Measurements from ENCODE around the gene DENND5A. TPM values are rescaled to one million over a fixed set of nuclear protein-coding genes. Genes with fewer than 3 reads are reported as not detected.

The DENND5A gene
- total RNA-seq, 1 donor = 152 TPM

DNA sequence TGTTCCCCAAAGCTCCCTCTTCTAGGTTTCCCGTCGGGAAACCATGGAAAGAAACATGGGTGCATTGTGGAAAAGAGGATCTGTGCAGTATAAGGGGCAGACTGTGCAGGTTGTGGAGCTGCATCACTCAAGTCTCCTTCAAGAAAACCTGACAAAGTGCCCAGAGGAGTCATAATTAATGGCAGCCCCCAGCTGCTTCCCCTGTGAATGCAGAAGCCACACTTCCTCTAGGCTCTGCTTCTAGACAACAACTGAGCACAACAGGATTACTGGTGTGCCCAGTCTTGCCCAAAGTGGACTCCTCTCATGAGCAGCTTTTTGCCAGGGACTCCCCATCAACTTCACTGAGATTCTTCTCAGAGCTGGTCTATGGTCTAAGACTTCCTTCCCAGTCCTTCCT lies 131.2 kb downstream of the DENND5A start:
- DNase-seq (ENCODE audit: low read depth) = no peak
- H3K4me3 ChIP-seq (ENCODE audit: low read depth, low read length) = no peak overlapping the region
- TF ChIP-seq, protein P1, sequence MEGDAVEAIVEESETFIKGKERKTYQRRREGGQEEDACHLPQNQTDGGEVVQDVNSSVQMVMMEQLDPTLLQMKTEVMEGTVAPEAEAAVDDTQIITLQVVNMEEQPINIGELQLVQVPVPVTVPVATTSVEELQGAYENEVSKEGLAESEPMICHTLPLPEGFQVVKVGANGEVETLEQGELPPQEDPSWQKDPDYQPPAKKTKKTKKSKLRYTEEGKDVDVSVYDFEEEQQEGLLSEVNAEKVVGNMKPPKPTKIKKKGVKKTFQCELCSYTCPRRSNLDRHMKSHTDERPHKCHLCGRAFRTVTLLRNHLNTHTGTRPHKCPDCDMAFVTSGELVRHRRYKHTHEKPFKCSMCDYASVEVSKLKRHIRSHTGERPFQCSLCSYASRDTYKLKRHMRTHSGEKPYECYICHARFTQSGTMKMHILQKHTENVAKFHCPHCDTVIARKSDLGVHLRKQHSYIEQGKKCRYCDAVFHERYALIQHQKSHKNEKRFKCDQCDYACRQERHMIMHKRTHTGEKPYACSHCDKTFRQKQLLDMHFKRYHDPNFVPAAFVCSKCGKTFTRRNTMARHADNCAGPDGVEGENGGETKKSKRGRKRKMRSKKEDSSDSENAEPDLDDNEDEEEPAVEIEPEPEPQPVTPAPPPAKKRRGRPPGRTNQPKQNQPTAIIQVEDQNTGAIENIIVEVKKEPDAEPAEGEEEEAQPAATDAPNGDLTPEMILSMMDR (IDR thresholded peaks at IDR 0.05; ENCODE audit: insufficient read depth, low read depth, low read length) = no peak

DNA sequence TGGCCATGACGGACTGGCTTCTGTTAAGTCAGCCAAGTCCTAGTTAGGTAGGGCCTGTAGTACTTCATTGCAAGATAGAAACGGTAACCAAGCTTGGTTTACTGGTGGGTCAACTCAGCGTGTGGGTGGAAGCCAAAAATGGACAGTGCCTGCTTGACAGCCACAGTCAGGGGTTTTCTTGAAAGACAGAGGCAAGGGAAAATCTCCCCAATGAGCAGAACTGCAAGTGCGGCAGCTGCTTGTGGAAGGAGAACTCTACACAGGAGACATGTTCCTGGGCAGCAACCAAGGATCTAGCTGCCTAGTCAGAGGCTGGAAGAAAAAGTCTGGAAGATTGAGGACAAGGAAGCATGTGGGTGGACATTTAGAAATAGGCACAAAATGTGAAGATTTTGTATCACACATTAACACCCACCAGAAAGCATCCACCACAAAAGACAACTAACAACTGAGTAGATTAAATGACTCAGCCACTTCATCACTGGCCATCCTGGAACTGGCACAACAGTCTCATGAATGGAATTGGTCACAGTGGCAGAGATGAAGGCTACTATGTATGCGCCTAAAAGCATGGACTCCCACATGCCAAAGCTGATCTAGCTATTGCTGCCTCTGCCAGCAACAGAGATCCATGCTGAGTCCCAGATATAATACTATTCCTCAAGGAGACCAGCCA lies 132.8 kb downstream of the DENND5A start:
- TF ChIP-seq, protein P1 (IDR thresholded peaks at IDR 0.05; ENCODE audit: insufficient read depth, low read depth, low read length) = no peak
- H3K4me3 ChIP-seq (ENCODE audit: low read depth, low read length) = no peak overlapping the region
- no peak for DNase-seq (ENCODE audit: low read depth)

GRCh38 chr11:9130297-9130696 lies 134.9 kb downstream of the DENND5A start:
- DNase-seq (ENCODE audit: low read depth) = no peak
- H3K4me3 ChIP-seq (ENCODE audit: low read depth, low read length) = no peak overlapping the region
- TF ChIP-seq, protein P1 (IDR thresholded peaks at IDR 0.05; ENCODE audit: insufficient read depth, low read depth, low read length) = no peak

GRCh38 chr11:9126636-9127035 lies 138.5 kb downstream of the DENND5A start:
- H3K4me3 ChIP-seq (ENCODE audit: low read depth, low read length) = no peak overlapping the region
- DNase-seq (ENCODE audit: low read depth) = peak; percentile 27
- TF ChIP-seq, protein P1 (IDR thresholded peaks at IDR 0.05; ENCODE audit: insufficient read depth, low read depth, low read length) = no peak

GRCh38 chr11:9125185-9125886 lies 139.8 kb downstream of the DENND5A start:
- no peak for DNase-seq (ENCODE audit: low read depth)
- H3K4me3 ChIP-seq (ENCODE audit: low read depth, low read length) = no peak overlapping the region
- TF ChIP-seq, protein P1 (IDR thresholded peaks at IDR 0.05; ENCODE audit: insufficient read depth, low read depth, low read length) = no peak

GRCh38 chr11:9123595-9124304 lies 141.4 kb downstream of the DENND5A start:
- TF ChIP-seq, protein P1 (IDR thresholded peaks at IDR 0.05; ENCODE audit: insufficient read depth, low read depth, low read length) = no peak
- no peak overlapping the region for H3K4me3 ChIP-seq (ENCODE audit: low read depth, low read length)
- DNase-seq (ENCODE audit: low read depth) = no peak

Data from fibroblast of villous mesenchyme (primary cell).